Neural cell (in vitro differentiated cells): ENCODE data around the gene RRM1. TPM values are rescaled to one million over a fixed set of nuclear protein-coding genes. Genes with fewer than 3 reads are reported as not detected.

Experiments
- H2AFZ ChIP-seq: fragments of 200-600, 300-800 bp; sonication (generic), shearing (Covaris generic); 2 replicates; pipeline ENCODE4 v1.6.0; 2014; ENCODE audit warnings: low read depth, mild to moderate bottlenecking, antibody characterized with exemption, low read length, moderate library complexity
- H3F3A ChIP-seq: fragments of 200-600 bp; shearing (Covaris generic); 2 replicates; pipeline ENCODE4 v1.6.1; 2016; ENCODE audit warnings: mild to moderate bottlenecking, moderate library complexity, mixed read lengths, antibody characterized with exemption, low read length; ENCODE audit not compliant: insufficient read depth, poor library complexity, severe bottlenecking
- H3K27ac ChIP-seq: fragments of 200-600, 300-800 bp; sonication (generic), shearing (Covaris generic); 2 replicates; pipeline ENCODE4 v1.5.1; 2014; ENCODE audit warnings: mild to moderate bottlenecking, low read length, moderate library complexity
- H3K27me3 ChIP-seq: fragments of 300-800, 200-600 bp; sonication (generic), shearing (Covaris generic); 2 replicates; pipeline ENCODE4 v1.6.0; 2014; ENCODE audit warnings: mild to moderate bottlenecking, low read depth, low read length, moderate library complexity; ENCODE audit not compliant: insufficient read depth
- H3K36me3 ChIP-seq: fragments of 300-800, 200-600 bp; sonication (generic), shearing (Covaris generic); 2 replicates; pipeline ENCODE4 v1.5.1; 2014; ENCODE audit warnings: mild to moderate bottlenecking, antibody characterized with exemption, low read length, moderate library complexity; ENCODE audit not compliant: insufficient read depth
- H3K4me2 ChIP-seq: fragments of 300-800, 200-600 bp; sonication (generic), shearing (Covaris generic); 2 replicates; pipeline ENCODE4 v1.6.0; 2014; ENCODE audit warnings: mild to moderate bottlenecking, low read length
- H3K4me3 ChIP-seq: fragments of 300-800, 200-600 bp; sonication (generic), shearing (Covaris generic); 2 replicates; pipeline ENCODE4 v1.5.1; 2014; ENCODE audit warnings: mild to moderate bottlenecking, low read length, moderate library complexity
- H3K79me2 ChIP-seq: fragments of 200-600 bp; shearing (Covaris generic); replicated peaks from 2 replicates; pipeline ENCODE4 v1.6.0; 2014; ENCODE audit warnings: mild to moderate bottlenecking, low read length, moderate library complexity; ENCODE audit not compliant: insufficient read depth
- H3K9ac ChIP-seq: fragments of 300-800, 200-600 bp; sonication (generic), shearing (Covaris generic); 2 replicates; pipeline ENCODE4 v1.6.1; 2016; ENCODE audit warnings: mild to moderate bottlenecking, low read length, mixed read lengths
- H3K9me2 ChIP-seq: fragments of 200-600 bp; shearing (Covaris generic); 2 replicates; pipeline ENCODE4 v1.6.1; 2016; ENCODE audit warnings: mild to moderate bottlenecking, low read length, mixed read lengths; ENCODE audit not compliant: insufficient read depth
- H3K9me3 ChIP-seq: fragments of 200-600, 300-800 bp; sonication (generic), shearing (Covaris generic); 2 replicates; pipeline ENCODE4 v1.6.1; 2016; ENCODE audit warnings: mild to moderate bottlenecking, mixed run types, low read length, moderate library complexity, mixed read lengths
- H4K20me1 ChIP-seq: fragments of 200-600 bp; shearing (Covaris generic); 2 replicates; pipeline ENCODE4 v1.6.1; 2016; ENCODE audit warnings: mild to moderate bottlenecking, mixed run types; ENCODE audit not compliant: insufficient read depth
- EP300 ChIP-seq: fragments of 450-650 bp; conservative IDR thresholded peaks from 2 replicates; pipeline ENCODE4 v1.6.1; 2014; ENCODE audit warnings: antibody characterized with exemption, mild to moderate bottlenecking, moderate library complexity; ENCODE audit not compliant: poor library complexity, severe bottlenecking
- EZH2 ChIP-seq: fragments of 200-600, 300-800 bp; shearing (Covaris generic), sonication (generic); IDR thresholded peaks from 2 replicates; pipeline ENCODE4 v1.6.1; 2014; ENCODE audit warnings: antibody characterized with exemption, low read length, borderline replicate concordance, mild to moderate bottlenecking; ENCODE audit not compliant: insufficient read depth, poor library complexity, severe bottlenecking
- MXI1 ChIP-seq: fragments of 450-650 bp; conservative IDR thresholded peaks from 2 replicates; pipeline ENCODE4 v1.6.1; 2014; ENCODE audit warnings: antibody characterized with exemption, mild to moderate bottlenecking; ENCODE audit not compliant: poor library complexity, severe bottlenecking
- POLR2AphosphoS5 ChIP-seq: IDR thresholded peaks from 2 replicates; pipeline ENCODE4 v1.6.1; 2012
- RAD21 ChIP-seq: fragments of 450-650 bp; conservative IDR thresholded peaks from 2 replicates; pipeline ENCODE4 v1.6.1; 2014; ENCODE audit warnings: antibody characterized with exemption, mild to moderate bottlenecking, moderate library complexity
- SMC3 ChIP-seq: fragments of 450-650 bp; conservative IDR thresholded peaks from 2 replicates; pipeline ENCODE4 v1.6.1; 2014; ENCODE audit warnings: antibody characterized with exemption, mild to moderate bottlenecking, moderate library complexity; ENCODE audit not compliant: poor library complexity
- TAF1 ChIP-seq: IDR thresholded peaks from 2 replicates; pipeline ENCODE4 v1.6.1; 2012; ENCODE audit warnings: low read depth
- polyA plus RNA-seq: library from polyadenylated mRNA; depleted of rRNA; stranded (reverse); fragments of >200 nt; gene quantifications from 2 replicates; pipeline ENCODE4 v1.2.3, GENCODE V29; 2014
- TF ChIP-seq, protein P1 (sequence below): fragments of 450-650 bp; IDR thresholded peaks from 2 replicates; pipeline ENCODE4 v1.5.1; 2014; ENCODE audit warnings: antibody characterized with exemption, mild to moderate bottlenecking, moderate library complexity; ENCODE audit not compliant: poor library complexity, severe bottlenecking
- TF ChIP-seq, protein P2 (sequence below): IDR thresholded peaks from 2 replicates; pipeline ENCODE4 v1.6.1; 2012; ENCODE audit warnings: borderline replicate concordance

The RRM1 gene
- polyA plus RNA-seq, 1 donor from 2014 or later = 65.9 TPM

DNA sequence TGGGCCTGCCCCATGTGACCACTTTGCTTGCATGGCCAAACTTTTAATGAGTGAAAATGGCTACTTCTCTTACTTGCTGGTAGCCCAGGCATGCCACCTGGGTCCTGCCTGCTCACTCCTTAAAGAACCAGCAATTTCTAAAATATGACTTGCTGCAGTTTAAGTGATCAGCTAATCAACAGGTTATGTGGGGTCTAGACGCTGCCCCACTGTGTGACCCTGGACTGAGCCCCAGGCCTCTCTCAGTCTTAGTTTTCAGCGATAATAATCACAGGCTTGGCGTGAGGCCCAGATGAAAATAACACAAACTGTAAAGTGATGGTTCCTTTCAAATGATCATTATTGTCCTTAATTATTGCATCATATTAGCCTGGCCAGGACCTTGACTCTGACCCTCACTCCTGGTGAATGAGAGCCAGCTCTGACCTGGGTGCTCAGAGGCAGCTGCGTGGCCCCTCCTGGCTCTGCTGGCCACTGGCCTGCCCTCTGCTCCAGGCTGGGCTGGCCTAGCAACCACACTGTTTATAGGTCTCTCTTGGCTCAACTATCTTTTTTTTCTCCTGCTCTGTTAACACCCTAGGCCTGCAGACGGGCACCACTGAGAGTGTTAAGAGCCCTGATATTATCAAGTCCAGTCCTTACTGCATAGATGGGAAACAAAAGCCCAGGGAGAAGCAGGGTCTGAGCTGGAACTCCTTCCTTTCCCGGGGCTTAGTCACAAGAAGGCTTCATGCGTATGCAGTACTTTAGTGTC is 89.7 kb downstream of the RRM1 start:
- H3K9ac ChIP-seq = no peak overlapping the region
- H3F3A ChIP-seq = no peaks in the 10 kb centered on the region
- H3K9me3 ChIP-seq = no peaks in the 10 kb centered on the region
- no peaks in the 10 kb centered on the region for H3K9me2 ChIP-seq
- H3K36me3 ChIP-seq = no peaks in the 10 kb centered on the region
- no peak overlapping the region for H3K4me3 ChIP-seq
- H3K4me2 ChIP-seq = no peak overlapping the region
- no peaks in the 10 kb centered on the region for H4K20me1 ChIP-seq
- TF ChIP-seq RAD21 (no peak), MXI1 (no peak), SMC3 (no peak), POLR2AphosphoS5 (no peak), EZH2 (no peak), EP300 (no peak), TAF1 (no peak)
- TF ChIP-seq, protein P1, sequence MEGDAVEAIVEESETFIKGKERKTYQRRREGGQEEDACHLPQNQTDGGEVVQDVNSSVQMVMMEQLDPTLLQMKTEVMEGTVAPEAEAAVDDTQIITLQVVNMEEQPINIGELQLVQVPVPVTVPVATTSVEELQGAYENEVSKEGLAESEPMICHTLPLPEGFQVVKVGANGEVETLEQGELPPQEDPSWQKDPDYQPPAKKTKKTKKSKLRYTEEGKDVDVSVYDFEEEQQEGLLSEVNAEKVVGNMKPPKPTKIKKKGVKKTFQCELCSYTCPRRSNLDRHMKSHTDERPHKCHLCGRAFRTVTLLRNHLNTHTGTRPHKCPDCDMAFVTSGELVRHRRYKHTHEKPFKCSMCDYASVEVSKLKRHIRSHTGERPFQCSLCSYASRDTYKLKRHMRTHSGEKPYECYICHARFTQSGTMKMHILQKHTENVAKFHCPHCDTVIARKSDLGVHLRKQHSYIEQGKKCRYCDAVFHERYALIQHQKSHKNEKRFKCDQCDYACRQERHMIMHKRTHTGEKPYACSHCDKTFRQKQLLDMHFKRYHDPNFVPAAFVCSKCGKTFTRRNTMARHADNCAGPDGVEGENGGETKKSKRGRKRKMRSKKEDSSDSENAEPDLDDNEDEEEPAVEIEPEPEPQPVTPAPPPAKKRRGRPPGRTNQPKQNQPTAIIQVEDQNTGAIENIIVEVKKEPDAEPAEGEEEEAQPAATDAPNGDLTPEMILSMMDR = no peak
- TF ChIP-seq, protein P2, sequence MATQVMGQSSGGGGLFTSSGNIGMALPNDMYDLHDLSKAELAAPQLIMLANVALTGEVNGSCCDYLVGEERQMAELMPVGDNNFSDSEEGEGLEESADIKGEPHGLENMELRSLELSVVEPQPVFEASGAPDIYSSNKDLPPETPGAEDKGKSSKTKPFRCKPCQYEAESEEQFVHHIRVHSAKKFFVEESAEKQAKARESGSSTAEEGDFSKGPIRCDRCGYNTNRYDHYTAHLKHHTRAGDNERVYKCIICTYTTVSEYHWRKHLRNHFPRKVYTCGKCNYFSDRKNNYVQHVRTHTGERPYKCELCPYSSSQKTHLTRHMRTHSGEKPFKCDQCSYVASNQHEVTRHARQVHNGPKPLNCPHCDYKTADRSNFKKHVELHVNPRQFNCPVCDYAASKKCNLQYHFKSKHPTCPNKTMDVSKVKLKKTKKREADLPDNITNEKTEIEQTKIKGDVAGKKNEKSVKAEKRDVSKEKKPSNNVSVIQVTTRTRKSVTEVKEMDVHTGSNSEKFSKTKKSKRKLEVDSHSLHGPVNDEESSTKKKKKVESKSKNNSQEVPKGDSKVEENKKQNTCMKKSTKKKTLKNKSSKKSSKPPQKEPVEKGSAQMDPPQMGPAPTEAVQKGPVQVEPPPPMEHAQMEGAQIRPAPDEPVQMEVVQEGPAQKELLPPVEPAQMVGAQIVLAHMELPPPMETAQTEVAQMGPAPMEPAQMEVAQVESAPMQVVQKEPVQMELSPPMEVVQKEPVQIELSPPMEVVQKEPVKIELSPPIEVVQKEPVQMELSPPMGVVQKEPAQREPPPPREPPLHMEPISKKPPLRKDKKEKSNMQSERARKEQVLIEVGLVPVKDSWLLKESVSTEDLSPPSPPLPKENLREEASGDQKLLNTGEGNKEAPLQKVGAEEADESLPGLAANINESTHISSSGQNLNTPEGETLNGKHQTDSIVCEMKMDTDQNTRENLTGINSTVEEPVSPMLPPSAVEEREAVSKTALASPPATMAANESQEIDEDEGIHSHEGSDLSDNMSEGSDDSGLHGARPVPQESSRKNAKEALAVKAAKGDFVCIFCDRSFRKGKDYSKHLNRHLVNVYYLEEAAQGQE = no peak
- no peaks in the 10 kb centered on the region for H3K79me2 ChIP-seq
- no peaks in the 10 kb centered on the region for H3K27me3 ChIP-seq
- H3K27ac ChIP-seq = no peak overlapping the region
- no peak overlapping the region for H2AFZ ChIP-seq

DNA sequence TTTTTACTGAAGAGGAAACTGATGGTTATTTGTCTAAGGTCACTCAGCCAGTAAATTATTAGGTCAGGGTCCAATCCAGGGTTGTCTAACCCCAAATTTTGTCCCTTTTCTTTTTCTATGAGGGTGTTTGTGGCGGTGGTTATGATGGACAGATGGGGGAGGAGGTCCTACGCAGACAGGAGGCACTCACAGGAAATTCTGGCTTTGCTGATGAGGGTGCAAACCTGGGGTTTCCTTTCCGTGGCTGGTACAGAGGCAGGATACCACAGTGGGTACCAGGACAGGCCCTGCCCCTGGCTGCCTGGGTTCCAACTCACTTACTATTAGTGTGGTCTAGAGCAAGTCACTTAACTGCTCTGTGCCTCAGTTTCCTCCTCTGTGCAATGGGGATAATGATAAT is 91.0 kb downstream of the RRM1 start:
- TF ChIP-seq, protein P2 = no peak
- Histone ChIP-seq H3K9me3 (no peaks in the 10 kb centered on the region), H2AFZ (no peak overlapping the region), H3K9me2 (no peaks in the 10 kb centered on the region), H3K9ac (no peak overlapping the region), H4K20me1 (no peaks in the 10 kb centered on the region), H3F3A (no peaks in the 10 kb centered on the region), H3K4me3 (no peak overlapping the region), H3K27ac (no peak overlapping the region), H3K36me3 (no peaks in the 10 kb centered on the region), H3K4me2 (no peak overlapping the region), H3K27me3 (no peaks in the 10 kb centered on the region), H3K79me2 (no peaks in the 10 kb centered on the region)
